PC-3 (cell line): ENCODE results near the gene FAM168A. TPM values are rescaled to one million over a fixed set of nuclear protein-coding genes. Genes with fewer than 3 reads are reported as not detected.

Source experiments
- ATAC-seq: fragments of 200-7000 bp; cut with Tn5 transposase; 2 replicates; pipeline ENCODE4 v1.9.1; 2020; ENCODE audit warnings: mild to moderate bottlenecking, moderate library complexity
- BruUV-seq: library from RNA; stranded (reverse); fragments of 400-500 nt; replicated peaks from 2 replicates; lab custom pipeline; 2021; lab: Mats Ljungman, UMichigan
- CTCF ChIA-PET: fragments of 300-600 bp; sonication (Branson Sonifier 250); formaldehyde crosslinking; loops from one replicate; lab custom pipeline; 2022; ENCODE audit warnings: antibody characterized with exemption; lab: Charles Lee
- POLR2A ChIA-PET: fragments of 300-600 bp; sonication (Branson Sonifier 250); formaldehyde crosslinking; loops from one replicate; lab custom pipeline; 2022; ENCODE audit warnings: antibody characterized with exemption; ENCODE audit not compliant: unreplicated experiment; lab: Charles Lee
- DNase-seq: peaks from one replicate; pipeline ENCODE4 v3.0.0-alpha.2; 2015
- H2AFZ ChIP-seq: fragments of 300-600 bp; sonication (generic); 2 replicates; pipeline ENCODE4 v1.6.0; 2016; ENCODE audit warnings: antibody characterized with exemption, low read length
- H3F3A ChIP-seq: fragments of 300-600 bp; sonication (generic); one replicate; pipeline ENCODE4 v1.6.0; 2017; ENCODE audit warnings: antibody characterized with exemption, low read length, control low read depth, mild to moderate bottlenecking; ENCODE audit not compliant: unreplicated experiment
- H3K27ac ChIP-seq: fragments of 300-600 bp; sonication (generic); 2 replicates; pipeline ENCODE4 v1.5.1; 2016; ENCODE audit warnings: mild to moderate bottlenecking, low read length
- H3K27me3 ChIP-seq: fragments of 300-600 bp; sonication (generic); 2 replicates; pipeline ENCODE4 v1.6.1; 2016; ENCODE audit warnings: low read length, mixed read lengths
- H3K36me3 ChIP-seq: fragments of 300-600 bp; sonication (generic); 2 replicates; pipeline ENCODE4 v1.6.1; 2016; ENCODE audit warnings: low read depth, mixed run types, low read length, mixed read lengths
- H3K4me1 ChIP-seq: fragments of 300-600 bp; sonication (generic); 2 replicates; pipeline ENCODE4 v1.5.1; 2016; ENCODE audit warnings: low read length; ENCODE audit not compliant: insufficient read depth
- H3K4me2 ChIP-seq: fragments of 300-600 bp; sonication (generic); 2 replicates; pipeline ENCODE4 v1.6.0; 2016; ENCODE audit warnings: low read length
- H3K4me3 ChIP-seq: fragments of 300-600 bp; sonication (generic); 2 replicates; pipeline ENCODE4 v1.5.1; 2016; ENCODE audit warnings: mild to moderate bottlenecking, low read length, mixed read lengths
- H3K79me2 ChIP-seq: fragments of 300-600 bp; sonication (generic); 2 replicates; pipeline ENCODE4 v1.6.1; 2017; ENCODE audit warnings: low read length, mixed read lengths
- H3K9ac ChIP-seq: fragments of 300-600 bp; sonication (generic); 2 replicates; pipeline ENCODE4 v1.6.0; 2016; ENCODE audit warnings: mild to moderate bottlenecking, low read length
- H3K9me2 ChIP-seq: fragments of 300-600 bp; sonication (generic); replicated peaks from 2 replicates; pipeline ENCODE4 v1.6.1; 2016; ENCODE audit warnings: mixed run types, low read length, mixed read lengths
- H3K9me3 ChIP-seq: fragments of 300-600 bp; sonication (generic); 2 replicates; pipeline ENCODE4 v1.6.1; 2016; ENCODE audit warnings: low read length, mixed read lengths
- H4K20me1 ChIP-seq: fragments of 300-600 bp; sonication (generic); 2 replicates; pipeline ENCODE4 v1.6.1; 2016; ENCODE audit warnings: low read length, mixed read lengths
- EZH2 ChIP-seq: fragments of 300-600 bp; sonication (generic); IDR thresholded peaks from one replicate; pipeline ENCODE4 v1.6.1; 2017; ENCODE audit warnings: antibody characterized with exemption, mild to moderate bottlenecking, low read length; ENCODE audit not compliant: unreplicated experiment
- EZH2phosphoT487 ChIP-seq: fragments of 300-600 bp; sonication (generic); IDR thresholded peaks from 2 replicates; pipeline ENCODE4 v1.6.1; 2018; ENCODE audit warnings: mild to moderate bottlenecking, antibody characterized with exemption, low read length, borderline replicate concordance
- intact Hi-C: fragments of 100-400 bp; cut with micrococcal nuclease; formaldehyde crosslinking; loops from 2 replicates; pipeline ENCODE4 v1.9.0; 2023
- total RNA-seq: library from RNA; depleted of rRNA; stranded (reverse); fragments of >200 nt; gene quantifications from 2 replicates; pipeline ENCODE4 v1.2.3, GENCODE V29; 2014
- TF ChIP-seq, protein P1 (sequence below): fragments of 300-600 bp; sonication (generic); conservative IDR thresholded peaks from 2 replicates; pipeline ENCODE4 v1.5.1; 2017; ENCODE audit warnings: antibody characterized with exemption, low read depth, mild to moderate bottlenecking, low read length

Gene FAM168A
- total RNA-seq, 1 experiment from 2014 or later, result 24.5 TPM

DNA sequence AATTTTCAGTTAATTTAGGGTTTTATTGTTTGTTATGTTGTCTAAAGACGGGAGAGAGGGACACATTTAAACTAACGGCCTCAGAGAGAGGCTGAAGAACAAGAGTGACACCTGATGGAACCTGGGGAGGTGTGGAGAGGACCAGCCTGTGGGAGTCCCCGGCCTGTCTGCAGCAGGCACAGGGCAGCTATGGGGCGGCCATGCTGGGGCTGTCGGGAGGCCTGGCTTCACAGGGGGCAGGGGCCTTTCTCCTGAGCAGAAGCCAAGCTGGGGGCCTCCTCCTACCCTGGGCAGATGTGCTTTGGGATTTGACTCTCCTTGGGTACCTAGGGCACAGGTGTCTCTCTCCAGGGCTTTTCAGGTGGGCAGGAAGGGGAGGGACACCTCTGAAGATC lies 199.8 kb downstream of the FAM168A start:
- CTCF ChIA-PET, result no interaction called here
- DNase-seq, result no peak
- no peak overlapping the region for H3K27ac ChIP-seq
- BruUV-seq, result no TSS peak
- intact Hi-C loops, result no loop called here
- H3K36me3 ChIP-seq, result peaks cover 16% of the 10 kb centered on the region; the same call in 1 of the 2 replicates
- H3F3A ChIP-seq, result no peaks in the 10 kb centered on the region
- H4K20me1 ChIP-seq, result no peaks in the 10 kb centered on the region
- H3K9me3 ChIP-seq, result no peaks in the 10 kb centered on the region
- H2AFZ ChIP-seq, result no peak overlapping the region
- no peak overlapping the region for H3K9ac ChIP-seq
- no peaks in the 10 kb centered on the region for H3K79me2 ChIP-seq
- POLR2A ChIA-PET, result no interaction called here
- no peaks in the 10 kb centered on the region for H3K4me1 ChIP-seq
- no peaks in the 10 kb centered on the region for H3K9me2 ChIP-seq
- H3K27me3 ChIP-seq, result no peaks in the 10 kb centered on the region
- H3K4me2 ChIP-seq, result no peak overlapping the region
- H3K4me3 ChIP-seq, result no peak overlapping the region
- TF ChIP-seq EZH2 (no peak), EZH2phosphoT487 (no peak)
- TF ChIP-seq, protein P1, sequence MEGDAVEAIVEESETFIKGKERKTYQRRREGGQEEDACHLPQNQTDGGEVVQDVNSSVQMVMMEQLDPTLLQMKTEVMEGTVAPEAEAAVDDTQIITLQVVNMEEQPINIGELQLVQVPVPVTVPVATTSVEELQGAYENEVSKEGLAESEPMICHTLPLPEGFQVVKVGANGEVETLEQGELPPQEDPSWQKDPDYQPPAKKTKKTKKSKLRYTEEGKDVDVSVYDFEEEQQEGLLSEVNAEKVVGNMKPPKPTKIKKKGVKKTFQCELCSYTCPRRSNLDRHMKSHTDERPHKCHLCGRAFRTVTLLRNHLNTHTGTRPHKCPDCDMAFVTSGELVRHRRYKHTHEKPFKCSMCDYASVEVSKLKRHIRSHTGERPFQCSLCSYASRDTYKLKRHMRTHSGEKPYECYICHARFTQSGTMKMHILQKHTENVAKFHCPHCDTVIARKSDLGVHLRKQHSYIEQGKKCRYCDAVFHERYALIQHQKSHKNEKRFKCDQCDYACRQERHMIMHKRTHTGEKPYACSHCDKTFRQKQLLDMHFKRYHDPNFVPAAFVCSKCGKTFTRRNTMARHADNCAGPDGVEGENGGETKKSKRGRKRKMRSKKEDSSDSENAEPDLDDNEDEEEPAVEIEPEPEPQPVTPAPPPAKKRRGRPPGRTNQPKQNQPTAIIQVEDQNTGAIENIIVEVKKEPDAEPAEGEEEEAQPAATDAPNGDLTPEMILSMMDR, result no peak
- ATAC-seq, result no peak

DNA sequence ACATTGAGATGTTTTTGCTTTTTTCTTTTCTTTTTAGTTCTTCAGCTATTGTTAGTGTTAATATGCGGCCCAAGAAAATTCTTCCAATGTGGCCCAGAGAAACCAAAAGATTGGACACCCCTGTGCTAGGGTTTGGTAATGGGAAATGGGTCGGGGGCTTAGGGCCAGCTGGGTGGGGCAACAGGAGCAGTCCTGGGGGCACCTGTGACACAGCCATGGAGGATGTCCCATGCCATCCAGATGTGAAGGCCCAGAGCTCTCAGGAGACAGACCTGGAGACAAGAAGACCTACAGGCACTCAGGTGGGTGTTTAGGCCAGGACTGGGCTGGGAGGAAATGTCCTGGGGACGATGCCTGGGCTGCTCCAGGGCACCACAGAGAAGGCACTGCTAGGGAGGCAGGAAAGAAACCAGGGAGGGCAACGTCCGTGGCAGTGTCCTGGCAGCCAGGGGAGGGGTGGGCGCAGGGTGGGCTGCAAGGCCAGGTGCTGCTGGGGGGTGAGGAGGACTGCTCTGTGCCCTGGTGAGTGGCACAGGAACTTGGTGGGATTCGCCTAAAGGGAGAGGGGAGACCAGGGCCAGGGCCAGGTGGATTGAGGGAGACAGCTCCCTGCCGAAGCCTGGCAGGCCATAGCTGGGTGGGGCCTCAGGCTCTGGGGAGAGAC lies 200.3 kb downstream of the FAM168A start:
- DNase-seq (no peak), ATAC-seq (no peak)
- H3K4me2 ChIP-seq, result no peak overlapping the region
- H3K4me1 ChIP-seq, result no peaks in the 10 kb centered on the region
- no peaks in the 10 kb centered on the region for H3K9me2 ChIP-seq
- H3K27me3 ChIP-seq, result no peaks in the 10 kb centered on the region
- intact Hi-C loops, result no loop called here
- no peaks in the 10 kb centered on the region for H3K9me3 ChIP-seq
- peaks cover 16% of the 10 kb centered on the region; the same call in 1 of the 2 replicates for H3K36me3 ChIP-seq
- ChIA-PET POLR2A (no interaction called here), CTCF (interaction anchor here (0.5 to 1.2 kb wide), 2 partner anchors 32 to 262 kb away, joined by 3 read pairs; no protein-coding TSS in a partner anchor)
- no peak overlapping the region for H3K27ac ChIP-seq
- TF ChIP-seq EZH2phosphoT487 (no peak), EZH2 (no peak)
- TF ChIP-seq, protein P1, result no peak
- no peaks in the 10 kb centered on the region for H4K20me1 ChIP-seq
- H3K79me2 ChIP-seq, result no peaks in the 10 kb centered on the region
- no peak overlapping the region for H3K9ac ChIP-seq
- H3F3A ChIP-seq, result no peaks in the 10 kb centered on the region
- BruUV-seq, result no TSS peak
- H3K4me3 ChIP-seq, result no peak overlapping the region
- no peak overlapping the region for H2AFZ ChIP-seq

DNA sequence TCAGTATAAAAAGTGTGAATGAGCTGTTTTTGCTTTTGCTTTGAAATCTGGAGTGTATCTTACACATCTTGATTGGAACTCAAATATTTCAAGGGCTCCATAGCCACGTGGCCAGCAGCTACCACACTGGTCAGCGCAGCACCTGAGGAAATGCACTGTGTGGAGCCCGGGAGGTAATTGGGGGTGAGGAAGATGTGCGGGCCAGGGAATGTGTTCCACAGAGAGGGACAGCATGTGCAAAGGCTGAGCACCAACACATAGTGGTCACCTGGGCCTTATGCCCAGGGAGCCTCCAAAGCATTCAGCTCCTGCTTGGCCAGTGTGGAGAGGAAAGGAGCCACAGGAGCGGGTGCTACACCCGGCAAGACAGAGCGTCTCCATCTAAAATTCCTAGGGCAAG lies 200.9 kb downstream of the FAM168A start:
- intact Hi-C loops, result no loop called here
- Histone ChIP-seq H3F3A (no peaks in the 10 kb centered on the region), H3K9me3 (no peaks in the 10 kb centered on the region), H3K79me2 (no peaks in the 10 kb centered on the region), H3K4me1 (no peaks in the 10 kb centered on the region), H3K4me3 (no peak overlapping the region), H3K27ac (no peak overlapping the region), H3K4me2 (no peak overlapping the region), H2AFZ (no peak overlapping the region), H3K27me3 (no peaks in the 10 kb centered on the region), H3K9ac (no peak overlapping the region), H3K36me3 (peaks cover 16% of the 10 kb centered on the region; the same call in 1 of the 2 replicates), H4K20me1 (no peaks in the 10 kb centered on the region), H3K9me2 (no peaks in the 10 kb centered on the region)
- BruUV-seq, result no TSS peak
- ChIA-PET POLR2A (no interaction called here), CTCF (interaction anchor here (0.5 to 1.2 kb wide), 2 partner anchors 33 to 263 kb away, joined by 3 read pairs; no protein-coding TSS in a partner anchor)
- ATAC-seq, result no peak
- DNase-seq, result no peak
- TF ChIP-seq, protein P1, result no peak
- TF ChIP-seq EZH2, result no peak
- no peak for TF ChIP-seq EZH2phosphoT487
